ENCODE data around the gene PLA2G2C.

The PLA2G2C gene

GRCh38 chr1:20229171-20229570 is 42.9 kb upstream of the PLA2G2C start:
- H3K4me3 ChIP-seq (ENCODE audit: low read depth in 1 of 2, low read length in 1 of 2) = no peak overlapping the region
- H3K9me3 ChIP-seq = no peaks in the 10 kb centered on the region
- peaks cover 93% of the 10 kb centered on the region for H3K27me3 ChIP-seq
- no peaks in the 10 kb centered on the region for H3K4me1 ChIP-seq (ENCODE audit: control insufficient read depth in 1 of 2, insufficient read depth in 1 of 2, low read depth in 1 of 2, low read length in 1 of 2)
- no peaks in the 10 kb centered on the region for H3K36me3 ChIP-seq
- no peak for TF ChIP-seq CTCF (IDR thresholded peaks at IDR 0.05)
- H3K27ac ChIP-seq = no peak overlapping the region

GRCh38 chr1:20228314-20228825 is 42.1 kb upstream of the PLA2G2C start:
- H3K4me1 ChIP-seq (ENCODE audit: control insufficient read depth in 1 of 2, insufficient read depth in 1 of 2, low read depth in 1 of 2, low read length in 1 of 2) = no peaks in the 10 kb centered on the region
- H3K9me3 ChIP-seq = no peaks in the 10 kb centered on the region
- no peak overlapping the region for H3K4me3 ChIP-seq (ENCODE audit: low read depth in 1 of 2, low read length in 1 of 2)
- TF ChIP-seq CTCF (IDR thresholded peaks at IDR 0.05) = no peak
- no peak overlapping the region for H3K27ac ChIP-seq
- H3K36me3 ChIP-seq = no peaks in the 10 kb centered on the region
- H3K27me3 ChIP-seq = peaks cover 93% of the 10 kb centered on the region

GRCh38 chr1:20227704-20228103 is 41.4 kb upstream of the PLA2G2C start:
- no peaks in the 10 kb centered on the region for H3K9me3 ChIP-seq
- TF ChIP-seq CTCF (IDR thresholded peaks at IDR 0.05) = no peak
- no peaks in the 10 kb centered on the region for H3K4me1 ChIP-seq (ENCODE audit: control insufficient read depth in 1 of 2, insufficient read depth in 1 of 2, low read depth in 1 of 2, low read length in 1 of 2)
- peaks cover 93% of the 10 kb centered on the region for H3K27me3 ChIP-seq
- H3K36me3 ChIP-seq = no peaks in the 10 kb centered on the region
- H3K27ac ChIP-seq = no peak overlapping the region
- H3K4me3 ChIP-seq (ENCODE audit: low read depth in 1 of 2, low read length in 1 of 2) = no peak overlapping the region

- H3K36me3 ChIP-seq = no peaks in the 10 kb centered on the region
- H3K9me3 ChIP-seq = no peaks in the 10 kb centered on the region
- no peak overlapping the region for H3K4me3 ChIP-seq (ENCODE audit: low read depth in 1 of 2, low read length in 1 of 2)
- H3K4me1 ChIP-seq (ENCODE audit: control insufficient read depth in 1 of 2, insufficient read depth in 1 of 2, low read depth in 1 of 2, low read length in 1 of 2) = no peaks in the 10 kb centered on the region
- peaks cover 97% of the 10 kb centered on the region for H3K27me3 ChIP-seq
- no peak for TF ChIP-seq CTCF (IDR thresholded peaks at IDR 0.05)
- no peak overlapping the region for H3K27ac ChIP-seq
Observed at GRCh38 chr1:20224546-20224945, 38.2 kb upstream of the PLA2G2C start.

- Histone ChIP-seq H3K27me3 (peaks cover 91% of the 10 kb centered on the region), H3K36me3 (no peaks in the 10 kb centered on the region), H3K9me3 (no peaks in the 10 kb centered on the region), H3K27ac (no peak overlapping the region), H3K4me1 (ENCODE audit: control insufficient read depth in 1 of 2, insufficient read depth in 1 of 2, low read depth in 1 of 2, low read length in 1 of 2) (no peaks in the 10 kb centered on the region), H3K4me3 (ENCODE audit: low read depth in 1 of 2, low read length in 1 of 2) (no peak overlapping the region)
- TF ChIP-seq CTCF (IDR thresholded peaks at IDR 0.05) = no peak
Observed at GRCh38 chr1:20223551-20224419, 37.5 kb upstream of the PLA2G2C start.
